Smooth muscle cell (in vitro differentiated cells): Measurements from ENCODE around the gene ABCA8. TPM values are rescaled to one million over a fixed set of nuclear protein-coding genes. Genes with fewer than 3 reads are reported as not detected.

Experiments
- DNase-seq: peaks from one replicate; lab custom pipeline; 2025; ENCODE audit not compliant: unreplicated experiment; lab: John Stamatoyannopoulos, UW
- H2AFZ ChIP-seq: fragments of 200-600 bp; sonication (generic); 2 replicates; pipeline ENCODE4 v1.6.0; 2016; ENCODE audit warnings: antibody characterized with exemption, low read depth, mild to moderate bottlenecking
- H3F3A ChIP-seq: fragments of 200-600 bp; sonication (generic); 2 replicates; pipeline ENCODE4 v1.6.0; 2017; ENCODE audit warnings: antibody characterized with exemption, low read depth
- H3K27ac ChIP-seq: fragments of 200-600 bp; sonication (generic); 2 replicates; pipeline ENCODE4 v1.5.1; 2016; ENCODE audit warnings: low read depth, mild to moderate bottlenecking
- H3K27me3 ChIP-seq: fragments of 200-600 bp; sonication (generic); 2 replicates; pipeline ENCODE4 v1.6.1; 2016; ENCODE audit warnings: low read depth, mild to moderate bottlenecking
- H3K36me3 ChIP-seq: fragments of 200-600 bp; sonication (generic); 2 replicates; pipeline ENCODE4 v1.5.1; 2016; ENCODE audit warnings: low read depth
- H3K4me1 ChIP-seq: fragments of 200-600 bp; sonication (generic); 2 replicates; pipeline ENCODE4 v1.5.1; 2016; ENCODE audit warnings: low read depth
- H3K4me2 ChIP-seq: fragments of 200-600 bp; sonication (generic); 2 replicates; pipeline ENCODE4 v1.6.0; 2016; ENCODE audit warnings: mild to moderate bottlenecking
- H3K4me3 ChIP-seq: fragments of 200-600 bp; sonication (generic); 2 replicates; pipeline ENCODE4 v1.5.1; 2016; ENCODE audit warnings: mild to moderate bottlenecking
- H3K79me2 ChIP-seq: fragments of 200-600 bp; sonication (generic); 2 replicates; pipeline ENCODE4 v1.6.0; 2016; ENCODE audit warnings: low read depth, mild to moderate bottlenecking
- H3K9ac ChIP-seq: fragments of 200-600 bp; sonication (generic); 2 replicates; pipeline ENCODE4 v1.6.0; 2016; ENCODE audit warnings: low read depth
- H3K9me3 ChIP-seq: fragments of 200-600 bp; sonication (generic); replicated peaks from 2 replicates; pipeline ENCODE4 v1.5.1; 2016; ENCODE audit warnings: low read depth
- H4K20me1 ChIP-seq: fragments of 200-600 bp; sonication (generic); 2 replicates; pipeline ENCODE4 v1.6.0; 2016; ENCODE audit warnings: low read depth
- CTCF ChIP-seq: fragments of 200-600 bp; sonication (generic); IDR thresholded peaks from 2 replicates; pipeline ENCODE4 v1.5.1; 2017; ENCODE audit warnings: borderline replicate concordance, mild to moderate bottlenecking, antibody characterized with exemption; ENCODE audit not compliant: insufficient read depth, poor library complexity, severe bottlenecking
- WGBS: methylation state at CpG from one replicate; pipeline ENCODE4 v1.1.7; 2016; ENCODE audit warnings: low lambda C conversion rate; 5-methylcytosine and 5-hydroxymethylcytosine counted together
- polyA plus RNA-seq: library from polyadenylated mRNA; unstranded; fragments of >200 nt; fragmentation: Nextera tagmentation; extraction: Ambion mirVana; gene quantifications from 2 replicates; pipeline ENCODE4 v1.2.1, GENCODE V29; 2016
- total RNA-seq: library from RNA; depleted of rRNA; stranded (reverse); fragments of >200 nt; gene quantifications from 2 replicates; pipeline ENCODE4 v1.2.3, GENCODE V29; 2014

ABCA8 gene
- total and polyA plus RNA-seq, 2 experiments from 2014 or later = 1.7 to 6.9 TPM

- 74% methylated on average over 7 of the region's 7 CpGs for WGBS
- Histone ChIP-seq H4K20me1 (no peaks in the 10 kb centered on the region), H3K9me3 (no peaks in the 10 kb centered on the region), H3K4me1 (no peaks in the 10 kb centered on the region), H3K4me2 (peak overlapping the region; percentile 10), H3K36me3 (no peaks in the 10 kb centered on the region), H3K27me3 (no peaks in the 10 kb centered on the region), H2AFZ (no peak overlapping the region), H3K79me2 (no peaks in the 10 kb centered on the region), H3K9ac (no peak overlapping the region), H3F3A (no peaks in the 10 kb centered on the region), H3K4me3 (no peak overlapping the region), H3K27ac (no peak overlapping the region)
- no peak for TF ChIP-seq CTCF
- DNase-seq = no peak
Measured at GRCh38 chr17:68849673-68850610, 105.2 kb downstream of the ABCA8 start.

GRCh38 chr17:68847711-68848110 is 107.5 kb downstream of the ABCA8 start:
- Histone ChIP-seq H3K27me3 (no peaks in the 10 kb centered on the region), H3K4me3 (no peak overlapping the region), H4K20me1 (no peaks in the 10 kb centered on the region), H2AFZ (no peak overlapping the region), H3K9me3 (no peaks in the 10 kb centered on the region), H3F3A (no peaks in the 10 kb centered on the region), H3K4me2 (no peak overlapping the region), H3K79me2 (no peaks in the 10 kb centered on the region), H3K4me1 (no peaks in the 10 kb centered on the region), H3K27ac (no peak overlapping the region), H3K9ac (no peak overlapping the region), H3K36me3 (no peaks in the 10 kb centered on the region)
- no peak for TF ChIP-seq CTCF
- WGBS = 74% methylated on average over 1 of the region's 1 CpG
- no peak for DNase-seq

GRCh38 chr17:68843522-68843921 is 111.7 kb downstream of the ABCA8 start:
- H3K79me2 ChIP-seq = no peaks in the 10 kb centered on the region
- no peak overlapping the region for H3K27ac ChIP-seq
- no peaks in the 10 kb centered on the region for H3F3A ChIP-seq
- no peak overlapping the region for H2AFZ ChIP-seq
- H3K9me3 ChIP-seq = no peaks in the 10 kb centered on the region
- no peaks in the 10 kb centered on the region for H3K4me1 ChIP-seq
- H3K4me3 ChIP-seq = no peak overlapping the region
- no peak overlapping the region for H3K4me2 ChIP-seq
- H4K20me1 ChIP-seq = no peaks in the 10 kb centered on the region
- DNase-seq = no peak
- 63% methylated on average over 3 of the region's 3 CpGs for WGBS
- TF ChIP-seq CTCF = no peak
- H3K27me3 ChIP-seq = no peaks in the 10 kb centered on the region
- no peak overlapping the region for H3K9ac ChIP-seq
- no peaks in the 10 kb centered on the region for H3K36me3 ChIP-seq
